ENCODE results near the gene AP4M1. TPM values are rescaled to one million over a fixed set of nuclear protein-coding genes. Genes with fewer than 3 reads are reported as not detected.

The AP4M1 gene
- total RNA-seq, 1 experiment from 2014 or later, result 17.9 TPM

DNA sequence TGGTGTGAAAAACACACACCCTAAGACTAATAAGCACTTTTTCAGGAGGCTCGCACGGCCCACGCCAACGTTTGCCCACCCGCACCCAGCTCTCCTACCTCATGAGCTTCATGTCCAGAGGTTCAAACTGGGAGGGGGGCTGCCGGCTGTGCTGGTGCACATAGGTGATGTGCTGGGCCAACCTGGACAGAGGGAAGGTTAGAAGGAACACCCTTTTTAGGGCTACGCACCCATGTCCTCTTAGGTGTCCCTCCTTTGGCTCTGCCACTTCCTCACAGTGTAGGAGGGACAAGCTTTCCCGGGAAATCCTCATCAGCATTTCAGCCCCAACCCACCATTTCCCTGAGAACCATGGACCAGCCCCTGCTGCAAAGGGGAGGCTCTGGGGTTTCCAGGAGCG, 6.2 kb upstream of the AP4M1 start:
- H3K9me3 ChIP-seq (ENCODE audit: low read length), result no peaks in the 10 kb centered on the region
- ChIA-PET POLR2A (ENCODE audit: unreplicated experiment) (interaction anchor here (0.6 to 1.1 kb wide), 2 partner anchors 18 to 45 kb away, joined by 3 to 7 read pairs; no protein-coding TSS in a partner anchor), CTCF (no interaction called here)
- peaks cover 83% of the 10 kb centered on the region for H3K36me3 ChIP-seq (ENCODE audit: low read depth, low read length)
- H4K20me1 ChIP-seq (ENCODE audit: low read length), result peaks cover 31% of the 10 kb centered on the region
- intact Hi-C loops (cut with micrococcal nuclease), result no loop called here
- no peak overlapping the region for H3K9ac ChIP-seq (ENCODE audit: low read length)
- H3K4me2 ChIP-seq (ENCODE audit: low read length), result no peak overlapping the region
- no peak overlapping the region for H3K4me3 ChIP-seq (ENCODE audit: low read length)
- H3K79me2 ChIP-seq (ENCODE audit: low read length), result peaks cover 39% of the 10 kb centered on the region
- no peak overlapping the region for H3K27ac ChIP-seq (ENCODE audit: low read length)
- no peaks in the 10 kb centered on the region for H3K27me3 ChIP-seq (ENCODE audit: low read length)
- H3F3A ChIP-seq (ENCODE audit: low read length, unreplicated experiment), result no peaks in the 10 kb centered on the region
- DNase-seq (no peak), ATAC-seq (no peak)
- TF ChIP-seq EZH2phosphoT487 (IDR thresholded peaks at IDR 0.05; ENCODE audit: borderline replicate concordance, low read length) (no peak), EZH2 (IDR thresholded peaks at IDR 0.05; ENCODE audit: low read length, unreplicated experiment) (no peak)
- TF ChIP-seq, protein P1, sequence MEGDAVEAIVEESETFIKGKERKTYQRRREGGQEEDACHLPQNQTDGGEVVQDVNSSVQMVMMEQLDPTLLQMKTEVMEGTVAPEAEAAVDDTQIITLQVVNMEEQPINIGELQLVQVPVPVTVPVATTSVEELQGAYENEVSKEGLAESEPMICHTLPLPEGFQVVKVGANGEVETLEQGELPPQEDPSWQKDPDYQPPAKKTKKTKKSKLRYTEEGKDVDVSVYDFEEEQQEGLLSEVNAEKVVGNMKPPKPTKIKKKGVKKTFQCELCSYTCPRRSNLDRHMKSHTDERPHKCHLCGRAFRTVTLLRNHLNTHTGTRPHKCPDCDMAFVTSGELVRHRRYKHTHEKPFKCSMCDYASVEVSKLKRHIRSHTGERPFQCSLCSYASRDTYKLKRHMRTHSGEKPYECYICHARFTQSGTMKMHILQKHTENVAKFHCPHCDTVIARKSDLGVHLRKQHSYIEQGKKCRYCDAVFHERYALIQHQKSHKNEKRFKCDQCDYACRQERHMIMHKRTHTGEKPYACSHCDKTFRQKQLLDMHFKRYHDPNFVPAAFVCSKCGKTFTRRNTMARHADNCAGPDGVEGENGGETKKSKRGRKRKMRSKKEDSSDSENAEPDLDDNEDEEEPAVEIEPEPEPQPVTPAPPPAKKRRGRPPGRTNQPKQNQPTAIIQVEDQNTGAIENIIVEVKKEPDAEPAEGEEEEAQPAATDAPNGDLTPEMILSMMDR (conservative IDR thresholded peaks at IDR 0.05; ENCODE audit: low read depth, low read length), result no peak
- BruUV-seq (replicated peaks), result no TSS peak
- no peaks in the 10 kb centered on the region for H3K9me2 ChIP-seq (replicated peaks; ENCODE audit: low read length)
- no peak overlapping the region for H2AFZ ChIP-seq (ENCODE audit: low read length)
- peaks cover 11% of the 10 kb centered on the region for H3K4me1 ChIP-seq (ENCODE audit: insufficient read depth, low read length)

GRCh38 chr7:100095704-100096103, 5.7 kb upstream of the AP4M1 start:
- Histone ChIP-seq H3K9me2 (replicated peaks; ENCODE audit: low read length) (no peaks in the 10 kb centered on the region), H3K9ac (ENCODE audit: low read length) (no peak overlapping the region), H3K27ac (ENCODE audit: low read length) (no peak overlapping the region), H3K4me3 (ENCODE audit: low read length) (no peak overlapping the region), H4K20me1 (ENCODE audit: low read length) (peaks cover 31% of the 10 kb centered on the region), H2AFZ (ENCODE audit: low read length) (no peak overlapping the region), H3K4me1 (ENCODE audit: insufficient read depth, low read length) (peaks cover 8% of the 10 kb centered on the region), H3K36me3 (ENCODE audit: low read depth, low read length) (peaks cover 79% of the 10 kb centered on the region), H3K4me2 (ENCODE audit: low read length) (no peak overlapping the region), H3K9me3 (ENCODE audit: low read length) (no peaks in the 10 kb centered on the region), H3K27me3 (ENCODE audit: low read length) (no peaks in the 10 kb centered on the region), H3K79me2 (ENCODE audit: low read length) (peaks cover 43% of the 10 kb centered on the region), H3F3A (ENCODE audit: low read length, unreplicated experiment) (no peaks in the 10 kb centered on the region)
- ChIA-PET POLR2A (ENCODE audit: unreplicated experiment) (interaction anchor here (0.6 to 1.1 kb wide), 2 partner anchors 18 to 46 kb away, joined by 3 to 7 read pairs; no protein-coding TSS in a partner anchor), CTCF (no interaction called here)
- no TSS peak for BruUV-seq (replicated peaks)
- DNase-seq (no peak), ATAC-seq (no peak)
- TF ChIP-seq EZH2phosphoT487 (IDR thresholded peaks at IDR 0.05; ENCODE audit: borderline replicate concordance, low read length) (no peak), EZH2 (IDR thresholded peaks at IDR 0.05; ENCODE audit: low read length, unreplicated experiment) (no peak)
- TF ChIP-seq, protein P1 (conservative IDR thresholded peaks at IDR 0.05; ENCODE audit: low read depth, low read length), result no peak
- intact Hi-C loops (cut with micrococcal nuclease), result no loop called here

DNA sequence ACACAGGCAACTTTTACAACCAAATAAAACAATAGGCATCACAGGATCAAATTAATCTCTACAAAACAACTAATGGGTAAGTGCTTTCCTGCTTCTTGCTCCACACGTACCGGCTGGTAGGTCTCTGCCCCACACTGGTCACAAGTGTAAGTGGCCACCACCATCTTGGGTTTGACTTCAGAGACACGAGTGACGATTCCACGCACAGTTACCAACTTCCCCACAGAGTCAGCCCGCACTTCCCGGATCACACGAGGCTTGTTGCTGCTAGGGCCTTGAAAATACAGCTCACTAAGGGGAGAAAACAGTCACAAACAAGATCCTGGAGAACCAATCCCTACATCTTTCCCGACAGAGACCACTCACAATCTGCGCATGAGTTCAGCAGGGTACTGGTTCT, 2.5 kb upstream of the AP4M1 start:
- Histone ChIP-seq H2AFZ (ENCODE audit: low read length) (no peak overlapping the region), H3K27me3 (ENCODE audit: low read length) (no peaks in the 10 kb centered on the region), H3K4me1 (ENCODE audit: insufficient read depth, low read length) (peaks cover 19% of the 10 kb centered on the region), H3K79me2 (ENCODE audit: low read length) (peaks cover 54% of the 10 kb centered on the region), H3K4me2 (ENCODE audit: low read length) (peak overlapping the region; percentile 95), H3K9me2 (replicated peaks; ENCODE audit: low read length) (no peaks in the 10 kb centered on the region), H3K36me3 (ENCODE audit: low read depth, low read length) (peaks cover 57% of the 10 kb centered on the region), H3F3A (ENCODE audit: low read length, unreplicated experiment) (no peaks in the 10 kb centered on the region), H3K27ac (ENCODE audit: low read length) (no peak overlapping the region), H3K4me3 (ENCODE audit: low read length) (peak overlapping the region; percentile 80; the same call in 1 of the 2 replicates), H4K20me1 (ENCODE audit: low read length) (peaks cover 27% of the 10 kb centered on the region), H3K9me3 (ENCODE audit: low read length) (no peaks in the 10 kb centered on the region), H3K9ac (ENCODE audit: low read length) (no peak overlapping the region; the same call in 1 of the 2 replicates)
- TF ChIP-seq EZH2 (IDR thresholded peaks at IDR 0.05; ENCODE audit: low read length, unreplicated experiment) (no peak), EZH2phosphoT487 (IDR thresholded peaks at IDR 0.05; ENCODE audit: borderline replicate concordance, low read length) (no peak)
- TF ChIP-seq, protein P1 (conservative IDR thresholded peaks at IDR 0.05; ENCODE audit: low read depth, low read length), result no peak
- ChIA-PET CTCF (no interaction called here), POLR2A (ENCODE audit: unreplicated experiment) (interaction anchor here (0.9 kb wide), 1 partner anchor 16 kb away, joined by 30 read pairs; no protein-coding TSS in a partner anchor)
- intact Hi-C loops (cut with micrococcal nuclease), result no loop called here
- DNase-seq, result no peak
- ATAC-seq, result no peak
- BruUV-seq (replicated peaks), result no TSS peak

Data from PC-3 (cell line).